GM21526 (cell line): ENCODE measurements around the gene CARD11.
"Not testable (repeated sequence)": the region's sequence is repeated elsewhere in the genome, so short reads cannot be mapped to it uniquely, and the experiment has no call there.

Source experiments
- ATAC-seq: cut with Tn5 transposase; IDR thresholded peaks from one replicate; pipeline ENCODE4 v1.9.1; 2021; ENCODE audit warnings: moderate library complexity; ENCODE audit not compliant: unreplicated experiment, low FRiP score

The CARD11 gene

GRCh38 chr7:3027005-3027845 lies 16.4 kb downstream of the CARD11 start:
- ATAC-seq: no peak

GRCh38 chr7:3025616-3026015 lies 18.1 kb downstream of the CARD11 start:
- no peak for ATAC-seq

GRCh38 chr7:3021825-3022224 lies 21.8 kb downstream of the CARD11 start:
- ATAC-seq: no peak

DNA sequence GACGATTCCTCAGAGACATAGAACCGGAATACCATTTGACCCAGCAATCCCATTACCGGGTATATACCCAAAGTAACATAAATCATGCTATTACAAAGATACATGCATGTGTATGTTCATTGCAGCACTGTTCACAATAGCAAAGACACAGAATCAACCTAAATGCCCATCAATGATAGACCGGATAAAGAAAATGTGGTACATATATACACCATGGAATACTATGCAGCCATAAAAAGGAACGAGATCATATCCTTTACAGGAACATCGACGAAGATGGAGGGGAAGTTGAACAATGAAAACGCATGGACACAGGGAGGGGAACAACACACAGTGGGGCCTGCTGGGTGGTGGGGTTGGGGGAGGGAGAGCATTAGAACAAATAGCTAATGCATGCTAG lies 22.4 kb downstream of the CARD11 start:
- ATAC-seq: not testable (repeated sequence)

GRCh38 chr7:3020416-3020815 lies 23.3 kb downstream of the CARD11 start:
- no peak for ATAC-seq

DNA sequence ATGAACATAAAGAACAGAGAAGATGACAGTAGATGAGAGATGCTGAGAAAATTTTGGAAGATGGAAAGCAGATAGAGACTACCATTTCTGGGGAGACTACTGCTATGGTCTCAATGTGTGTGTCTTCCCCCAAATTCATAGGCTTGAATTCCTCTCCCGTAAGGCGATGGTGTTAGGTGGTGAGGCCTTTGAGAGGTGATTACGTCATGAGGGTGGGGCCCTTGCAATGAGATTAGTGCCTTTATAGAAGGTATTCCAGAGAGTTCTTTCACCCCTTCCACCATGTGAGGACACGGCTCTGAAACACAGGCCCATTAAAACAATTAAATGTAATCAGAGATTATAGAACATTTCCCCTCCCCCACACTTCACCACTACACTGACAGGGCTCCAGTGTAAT lies 23.9 kb downstream of the CARD11 start:
- no peak for ATAC-seq

DNA sequence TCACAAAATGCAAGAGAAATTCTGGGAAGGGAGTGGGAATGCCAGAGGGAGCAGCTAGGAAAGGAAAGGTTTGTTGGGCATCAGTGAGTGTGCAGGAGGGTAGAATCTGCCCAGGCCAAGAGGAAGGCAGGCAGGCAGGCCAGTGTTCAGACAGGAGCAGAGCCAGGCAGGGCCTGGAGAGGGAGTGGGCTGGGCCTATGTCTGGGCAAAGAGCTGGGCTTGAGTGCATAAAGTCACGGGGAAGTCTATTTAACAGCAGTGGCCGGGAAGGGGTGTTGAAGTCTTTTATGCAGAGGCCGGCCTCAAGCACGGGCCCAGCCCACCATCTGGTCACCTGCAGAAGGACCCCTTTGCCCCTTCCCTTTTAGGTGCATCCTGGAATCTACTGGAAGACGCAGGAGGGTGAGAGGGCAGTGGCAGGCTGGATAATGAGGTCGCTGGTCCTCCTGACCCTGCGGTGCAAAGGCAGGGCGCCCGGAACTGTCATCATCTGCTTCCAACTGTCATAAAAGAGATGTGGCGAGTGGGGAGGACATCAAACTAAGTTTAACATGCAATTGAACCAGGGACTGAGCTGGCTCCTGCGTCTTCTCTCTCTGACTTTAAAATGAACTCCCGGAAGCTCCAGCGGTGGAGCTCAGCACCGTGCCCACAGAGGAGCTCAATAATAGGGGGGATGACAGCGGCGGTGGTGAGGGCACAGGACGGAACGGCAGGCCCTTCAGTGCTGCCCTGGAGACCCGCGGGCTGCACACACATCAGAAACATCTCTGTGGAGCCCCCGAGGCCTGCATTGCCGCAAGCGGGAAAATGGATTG lies 29.5 kb downstream of the CARD11 start:
- ATAC-seq: no peak

DNA sequence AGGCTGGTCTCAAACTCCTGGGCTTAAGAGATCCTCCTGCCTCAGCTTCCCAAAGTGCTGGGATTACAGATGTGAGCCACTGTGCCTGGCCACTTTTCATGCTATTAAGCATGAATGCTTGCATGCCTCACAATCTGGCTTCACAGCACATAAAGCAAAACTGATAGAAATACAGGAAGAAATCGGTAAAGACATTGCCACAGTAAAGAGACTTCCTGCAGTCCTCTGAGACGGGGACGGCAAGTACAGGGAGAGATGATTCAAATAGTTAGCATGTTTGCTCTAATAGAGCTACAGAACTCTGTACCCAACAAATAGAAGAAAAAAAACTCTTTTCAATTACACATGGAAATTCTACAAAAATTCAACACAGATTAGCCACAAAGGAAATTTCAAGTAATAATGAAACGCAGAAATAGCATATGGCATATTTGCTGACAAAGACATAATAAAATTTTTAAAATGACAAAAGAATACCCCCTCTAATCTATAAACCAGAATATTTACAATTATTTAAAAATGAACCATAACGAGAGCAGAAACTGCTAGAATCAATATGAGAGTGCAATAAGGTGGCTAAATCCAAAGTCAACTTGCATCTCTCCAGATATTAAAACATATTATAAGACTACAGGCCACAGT lies 32.3 kb downstream of the CARD11 start:
- no peak for ATAC-seq

GRCh38 chr7:3010161-3010560 lies 33.5 kb downstream of the CARD11 start:
- no peak for ATAC-seq

DNA sequence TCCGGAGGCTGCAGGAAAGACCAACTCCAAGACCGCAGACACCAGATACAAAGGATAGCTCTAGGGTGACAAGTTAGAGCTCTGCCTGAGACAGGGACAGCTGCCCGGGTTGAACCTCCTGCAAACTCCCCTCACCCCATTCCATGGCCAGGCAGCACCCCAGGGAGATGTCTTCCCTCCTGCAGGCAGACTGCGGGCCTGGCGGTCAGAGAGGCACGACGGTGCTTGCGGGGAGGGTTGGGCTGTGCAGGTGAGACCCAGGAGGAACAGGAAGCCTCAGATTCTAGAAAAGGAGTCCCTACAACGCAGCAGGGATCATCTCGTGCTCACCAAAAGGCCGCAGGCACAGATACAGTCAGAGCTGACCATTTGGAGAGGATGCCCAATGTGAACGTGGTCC lies 34.6 kb downstream of the CARD11 start:
- no peak for ATAC-seq

DNA sequence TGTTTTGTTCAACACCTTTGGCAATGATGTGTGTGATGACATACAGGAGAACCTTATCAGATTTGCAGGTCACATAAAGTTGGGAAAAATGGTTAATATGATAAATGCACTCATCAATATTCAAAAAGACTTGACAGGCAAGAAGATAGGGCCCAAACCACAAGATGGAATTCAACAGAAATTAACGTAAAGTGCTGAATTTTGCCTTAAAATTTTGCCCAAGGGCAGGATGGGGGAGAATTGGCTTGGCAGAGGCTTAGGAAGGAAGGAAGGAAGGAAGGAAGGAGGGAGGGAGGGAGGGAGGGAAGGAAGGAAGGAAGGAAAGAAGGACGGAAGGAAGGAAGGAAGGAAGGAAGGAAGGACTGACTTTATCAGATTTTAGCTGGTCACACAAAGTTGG lies 35.3 kb downstream of the CARD11 start:
- no peak for ATAC-seq

GRCh38 chr7:3007696-3008095 lies 36.0 kb downstream of the CARD11 start:
- no peak for ATAC-seq

DNA sequence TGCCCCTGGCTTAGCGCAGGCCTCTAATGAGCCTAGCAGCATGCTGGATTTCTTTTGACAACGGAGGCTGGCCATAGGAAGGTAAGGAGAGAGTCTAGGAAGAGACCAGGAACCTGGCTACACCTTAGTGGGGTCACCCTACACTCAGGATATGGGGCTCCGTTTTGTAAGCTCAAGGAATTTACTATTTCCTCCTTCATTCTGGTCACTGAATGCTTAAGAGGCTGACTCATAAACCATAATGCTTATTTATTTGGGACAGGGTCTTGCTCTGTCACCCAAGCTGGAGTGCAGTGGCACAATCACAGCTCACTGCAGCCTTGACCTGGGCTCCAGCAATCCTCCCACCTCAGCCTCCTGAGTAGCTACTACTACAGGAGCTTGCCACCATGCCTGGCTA lies 38.4 kb downstream of the CARD11 start:
- no peak for ATAC-seq

DNA sequence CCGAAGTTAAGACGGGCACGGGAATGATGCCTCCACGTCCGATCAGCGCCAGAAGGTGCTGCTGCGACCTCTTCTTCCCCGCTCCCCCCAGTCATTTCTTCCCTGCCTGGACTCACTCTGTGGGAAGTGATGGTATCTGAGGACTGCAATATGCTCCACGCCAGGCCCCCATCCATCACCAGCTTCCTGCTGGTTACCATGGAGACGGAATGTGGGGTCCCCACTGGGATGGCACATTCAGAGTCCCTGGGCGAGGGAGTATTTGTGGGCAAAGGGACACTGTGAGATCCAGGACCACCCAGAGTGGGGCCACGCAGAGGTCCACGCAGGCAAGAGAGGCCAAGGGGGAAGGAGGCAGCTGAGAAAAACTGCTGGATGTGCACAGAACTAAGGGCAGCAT lies 39.7 kb downstream of the CARD11 start:
- no peak for ATAC-seq

DNA sequence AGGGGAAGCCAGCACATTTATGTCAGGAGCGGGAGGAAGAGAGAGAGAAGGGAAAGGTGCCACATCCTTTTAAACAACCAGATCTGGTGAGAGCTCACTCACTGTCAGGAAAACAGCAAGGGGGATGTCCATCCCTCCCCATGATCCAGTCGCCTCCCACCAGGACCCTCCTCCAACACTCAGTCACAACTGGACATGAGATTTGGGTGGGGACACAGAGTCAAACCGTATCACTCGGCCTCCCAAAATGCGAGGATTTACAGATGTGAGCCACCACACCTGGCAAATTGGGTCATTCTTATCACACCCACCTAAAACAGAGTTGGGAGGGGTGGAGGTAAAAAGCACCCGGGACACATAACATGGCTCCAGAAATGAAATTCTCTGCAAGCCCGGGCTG lies 41.0 kb downstream of the CARD11 start:
- ATAC-seq: no peak

GRCh38 chr7:3000566-3000965 lies 43.1 kb downstream of the CARD11 start:
- ATAC-seq: no peak

- no peak for ATAC-seq
Measured at GRCh38 chr7:2999078-2999500, 44.6 kb downstream of the CARD11 start.

DNA sequence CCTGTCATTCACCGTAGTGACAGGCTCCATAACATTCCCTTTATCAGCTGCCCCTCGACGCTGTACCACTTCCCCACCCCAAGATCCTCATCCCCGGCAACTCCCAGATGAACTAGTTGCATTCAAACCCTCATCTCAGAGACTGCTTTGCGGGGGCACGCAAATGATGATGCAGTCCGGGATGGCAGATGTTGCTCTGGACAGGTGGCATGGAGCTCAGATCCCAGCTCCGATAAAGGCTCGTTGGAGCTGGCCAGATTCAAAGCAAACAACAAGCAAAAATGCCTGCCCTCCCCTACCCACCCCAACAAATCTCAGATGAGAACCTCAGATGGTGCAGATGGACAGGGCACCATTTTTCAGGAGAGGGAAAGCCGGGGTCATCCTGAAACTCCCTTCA lies 46.7 kb downstream of the CARD11 start:
- no peak for ATAC-seq

- no peak for ATAC-seq
Measured at GRCh38 chr7:2996141-2996540, 47.5 kb downstream of the CARD11 start.

DNA sequence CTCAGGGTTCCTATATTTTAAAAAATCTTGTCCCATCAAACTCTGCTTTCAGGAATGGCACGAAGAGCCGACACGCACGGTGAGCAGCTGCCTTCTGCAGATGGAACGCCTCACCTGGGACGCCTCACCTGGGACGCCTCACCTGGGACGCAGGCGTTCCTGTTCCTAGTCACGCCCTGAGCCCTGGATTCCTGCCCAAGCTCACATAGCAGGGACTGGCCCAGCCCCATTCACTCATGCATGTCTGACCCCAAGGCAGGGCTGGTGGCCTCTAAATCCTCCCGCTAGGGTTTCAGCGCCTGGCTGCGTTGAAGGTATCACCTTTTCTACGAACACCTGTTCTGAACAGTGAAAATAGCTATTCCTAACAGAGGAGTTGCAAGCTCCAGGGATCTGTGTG lies 49.8 kb downstream of the CARD11 start:
- no peak for ATAC-seq

GRCh38 chr7:2993396-2993795 lies 50.3 kb downstream of the CARD11 start:
- ATAC-seq: no peak
